Measurements from ENCODE around the gene ZIC3.

ZIC3 gene

GRCh38 chrX:137574102-137574783 lies 8.3 kb downstream of the ZIC3 start:
- DNase-seq = no peak

GRCh38 chrX:137574784-137575293 lies 8.9 kb downstream of the ZIC3 start:
- DNase-seq = no peak

GRCh38 chrX:137575596-137576255 lies 9.8 kb downstream of the ZIC3 start:
- no peak for DNase-seq

GRCh38 chrX:137587151-137587550 lies 21.2 kb downstream of the ZIC3 start:
- DNase-seq = no peak

GRCh38 chrX:137600769-137601168 lies 34.8 kb downstream of the ZIC3 start:
- DNase-seq = no peak
